ENCODE measurements around the gene FBXL14.

DNA sequence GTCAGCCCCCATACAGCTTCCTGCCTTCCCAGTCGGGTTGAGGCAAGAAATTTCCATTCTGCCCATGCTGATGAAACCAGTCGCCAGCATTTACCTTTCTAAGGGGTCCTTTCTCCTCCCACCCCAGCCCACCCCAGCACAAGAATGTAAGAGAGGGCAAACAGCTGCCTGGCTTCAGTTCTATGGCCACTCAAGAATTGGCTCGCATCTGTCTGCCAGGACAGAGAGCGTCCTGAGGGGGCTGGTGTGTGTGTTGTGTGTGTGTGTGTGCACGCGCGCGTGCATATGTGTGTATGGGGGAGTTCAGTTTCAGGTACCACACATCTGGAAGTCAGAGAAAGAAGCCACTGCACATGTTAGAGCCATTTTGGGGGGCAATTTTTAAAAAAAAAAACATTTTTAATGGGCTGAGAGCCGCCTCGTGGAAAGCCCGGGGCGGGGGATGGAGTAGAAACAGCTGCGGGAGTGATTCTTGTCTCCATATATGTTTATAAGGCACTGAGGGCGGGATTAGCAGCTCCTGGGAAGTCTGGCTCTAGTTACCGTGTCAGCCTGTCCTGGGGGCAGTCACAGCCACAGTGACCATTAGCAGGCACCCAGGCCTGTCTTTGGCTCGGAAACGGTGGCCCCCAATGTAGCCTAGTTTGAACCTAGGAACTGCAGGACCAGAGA lies 34.4 kb upstream of the FBXL14 start, which contains the start of gene WNT5B:
- TF ChIP-seq, protein P1, sequence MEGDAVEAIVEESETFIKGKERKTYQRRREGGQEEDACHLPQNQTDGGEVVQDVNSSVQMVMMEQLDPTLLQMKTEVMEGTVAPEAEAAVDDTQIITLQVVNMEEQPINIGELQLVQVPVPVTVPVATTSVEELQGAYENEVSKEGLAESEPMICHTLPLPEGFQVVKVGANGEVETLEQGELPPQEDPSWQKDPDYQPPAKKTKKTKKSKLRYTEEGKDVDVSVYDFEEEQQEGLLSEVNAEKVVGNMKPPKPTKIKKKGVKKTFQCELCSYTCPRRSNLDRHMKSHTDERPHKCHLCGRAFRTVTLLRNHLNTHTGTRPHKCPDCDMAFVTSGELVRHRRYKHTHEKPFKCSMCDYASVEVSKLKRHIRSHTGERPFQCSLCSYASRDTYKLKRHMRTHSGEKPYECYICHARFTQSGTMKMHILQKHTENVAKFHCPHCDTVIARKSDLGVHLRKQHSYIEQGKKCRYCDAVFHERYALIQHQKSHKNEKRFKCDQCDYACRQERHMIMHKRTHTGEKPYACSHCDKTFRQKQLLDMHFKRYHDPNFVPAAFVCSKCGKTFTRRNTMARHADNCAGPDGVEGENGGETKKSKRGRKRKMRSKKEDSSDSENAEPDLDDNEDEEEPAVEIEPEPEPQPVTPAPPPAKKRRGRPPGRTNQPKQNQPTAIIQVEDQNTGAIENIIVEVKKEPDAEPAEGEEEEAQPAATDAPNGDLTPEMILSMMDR (conservative IDR thresholded peaks at IDR 0.05; ENCODE audit: low read depth, low read length) = no peak
- TF ChIP-seq EZH2 (IDR thresholded peaks at IDR 0.05; ENCODE audit: borderline replicate concordance, low read depth, low read length, poor library complexity, severe bottlenecking) = no peak
